ENCODE measurements around the gene ATP9B. TPM values are rescaled to one million over a fixed set of nuclear protein-coding genes. Genes with fewer than 3 reads are reported as not detected.

ATP9B gene
- total and polyA plus RNA-seq, 10 of the 15 experiments (the other 5 are each of a cell fraction or from before 2014, with no cell fraction given) = 0.74 to 20.7 (median 12.9) TPM

DNA sequence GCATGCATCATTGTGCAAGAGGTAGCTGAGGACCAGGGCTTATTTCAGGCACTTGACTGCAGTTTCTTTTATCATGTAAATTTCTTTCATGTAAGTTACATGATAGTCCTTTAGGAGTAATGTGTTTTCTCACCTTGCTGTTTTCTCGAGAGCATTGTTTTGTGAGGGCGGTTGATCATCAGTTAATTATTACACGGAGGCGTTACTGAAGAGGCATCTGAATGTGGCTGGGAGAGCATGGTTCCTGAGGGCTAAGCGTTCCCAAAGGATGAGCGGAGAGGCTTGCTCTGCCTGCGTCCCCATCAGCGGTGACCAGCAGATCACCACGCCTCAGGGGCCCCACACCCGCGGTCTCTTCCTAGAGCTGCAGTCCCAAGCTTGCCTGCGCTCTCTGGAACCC, 170.4 kb downstream of the ATP9B start:
- Histone ChIP-seq H3K4me3 (no peak overlapping the region), H3K9ac (ENCODE audit: control insufficient read depth, insufficient read depth, low read length) (no peak overlapping the region), H3K4me2 (ENCODE audit: control insufficient read depth, insufficient read depth) (no peak overlapping the region), H3K27ac (ENCODE audit: control insufficient read depth, insufficient read depth) (no peak overlapping the region), H3K36me3 (ENCODE audit: control insufficient read depth in 2 of 2, insufficient read depth in 2 of 2, low read length in 1 of 2) (no peaks in the 10 kb centered on the region), H3K79me2 (ENCODE audit: control insufficient read depth, insufficient read depth, low read length) (no peaks in the 10 kb centered on the region), H3K4me1 (ENCODE audit: control insufficient read depth, insufficient read depth, low read length) (0 out of 2 replicates have a peak, but pooled peaks cover 4% of the 10 kb centered on the region), H2AFZ (ENCODE audit: control insufficient read depth, low read depth, low read length) (no peak overlapping the region), H4K20me1 (ENCODE audit: control insufficient read depth, insufficient read depth) (no peaks in the 10 kb centered on the region), H3K9me3 (replicated peaks; ENCODE audit: control insufficient read depth, insufficient read depth, low read length) (no peaks in the 10 kb centered on the region), H3K27me3 (replicated peaks in 1 of 2; ENCODE audit: control insufficient read depth in 2 of 2, insufficient read depth in 2 of 2, low read length in 1 of 2) (no peaks in the 10 kb centered on the region)
- ATAC-seq (no peak), DNase-seq (ENCODE audit: low read depth, low spot score) (no peak), FAIRE-seq (no peak)
- 99% methylated on average over 12 of the region's 12 CpGs for WGBS (ENCODE audit: insufficient coverage, insufficient replicate concordance, low lambda C conversion rate, missing lambda C conversion rate)
- no TSS peak for BruUV-seq (replicated peaks)
- no peak for TF ChIP-seq SMAD1 (IDR thresholded peaks at IDR 0.05; ENCODE audit: low read depth, partially characterized antibody)
- TF ChIP-seq TCF3 (IDR thresholded peaks at IDR 0.05; ENCODE audit: borderline replicate concordance, insufficient read depth, low read depth, low read length) = no peak
- no peak for TF ChIP-seq YBX1 (IDR thresholded peaks at IDR 0.05)
- in situ Hi-C loops (cut with MboI) = loop anchor here (25.0 kb wide), 1 partner anchor 1327 kb away; no protein-coding TSS in a partner anchor
- CTCF ChIA-PET = no interaction called here
- POLR2A ChIA-PET = no interaction called here
- RAD21 ChIA-PET (ENCODE audit: unreplicated experiment) = interaction anchor here (1.0 kb wide), 1 partner anchor 104 kb away, joined by 3 read pairs; no protein-coding TSS in a partner anchor
- intact Hi-C loops (cut with micrococcal nuclease; ENCODE audit: unreplicated experiment) = loop anchor here (10.0 kb wide), 1 partner anchor 175 kb away; the partner anchor contains the start of gene ATP9B
- SMC1A ChIA-PET (ENCODE audit: uncharacterized antibody, unreplicated experiment) = no interaction called here

GRCh38 chr18:79241755-79242154, 172.6 kb downstream of the ATP9B start:
- no peaks in the 10 kb centered on the region for H3K9me3 ChIP-seq (replicated peaks; ENCODE audit: control insufficient read depth, insufficient read depth, low read length)
- no peaks in the 10 kb centered on the region for H3K27me3 ChIP-seq (replicated peaks in 1 of 2; ENCODE audit: control insufficient read depth in 2 of 2, insufficient read depth in 2 of 2, low read length in 1 of 2)
- ATAC-seq = no peak
- 0 out of 2 replicates have a peak, but pooled peaks cover 4% of the 10 kb centered on the region for H3K4me1 ChIP-seq (ENCODE audit: control insufficient read depth, insufficient read depth, low read length)
- no peaks in the 10 kb centered on the region for H3K79me2 ChIP-seq (ENCODE audit: control insufficient read depth, insufficient read depth, low read length)
- no peak overlapping the region for H3K27ac ChIP-seq (ENCODE audit: control insufficient read depth, insufficient read depth)
- ChIA-PET SMC1A (ENCODE audit: uncharacterized antibody, unreplicated experiment) (interaction anchor here (0.8 to 1.6 kb wide), 6 partner anchors 10 to 172 kb away, joined by 3 read pairs; no protein-coding TSS in a partner anchor), CTCF (interaction anchor here (0.8 to 1.7 kb wide), 2 partner anchors 10 to 65 kb away, joined by 3 to 5 read pairs; no protein-coding TSS in a partner anchor), POLR2A (no interaction called here), RAD21 (ENCODE audit: unreplicated experiment) (interaction anchor here (1.6 kb wide), 1 partner anchor 86 kb away, joined by 4 read pairs; no protein-coding TSS in a partner anchor)
- H3K36me3 ChIP-seq (ENCODE audit: control insufficient read depth in 2 of 2, insufficient read depth in 2 of 2, low read length in 1 of 2) = no peaks in the 10 kb centered on the region
- no peak for TF ChIP-seq MEF2A (IDR thresholded peaks at IDR 0.05; ENCODE audit: insufficient read depth, low read depth, low read length)
- no peak for TF ChIP-seq SUZ12 (IDR thresholded peaks at IDR 0.05; ENCODE audit: unreplicated experiment)
- no peak for TF ChIP-seq USF1 (IDR thresholded peaks at IDR 0.05; ENCODE audit: borderline replicate concordance, extremely low read length, insufficient read depth, low read depth, low read length)
- TF ChIP-seq HSF1 (IDR thresholded peaks at IDR 0.05; ENCODE audit: low read depth, low read length) = no peak
- TF ChIP-seq TCF3 (IDR thresholded peaks at IDR 0.05; ENCODE audit: borderline replicate concordance, insufficient read depth, low read depth, low read length) = no peak
- no peak for TF ChIP-seq LARP7 (IDR thresholded peaks at IDR 0.05)
- TF ChIP-seq PML (IDR thresholded peaks at IDR 0.05; ENCODE audit: low read length) = no peak
- no TSS peak for BruUV-seq (replicated peaks)
- no peak overlapping the region for H3K4me3 ChIP-seq
- WGBS (ENCODE audit: insufficient coverage, insufficient replicate concordance, low lambda C conversion rate, missing lambda C conversion rate) = 85% methylated on average over 8 of the region's 8 CpGs
- in situ Hi-C loops (cut with MboI) = loop anchor here (25.0 kb wide), 1 partner anchor 1329 kb away; no protein-coding TSS in a partner anchor
- no peak overlapping the region for H3K9ac ChIP-seq (ENCODE audit: control insufficient read depth, insufficient read depth, low read length)
- DNase-seq (ENCODE audit: low read depth, low spot score) = no peak
- H4K20me1 ChIP-seq (ENCODE audit: control insufficient read depth, insufficient read depth) = no peaks in the 10 kb centered on the region
- no peak overlapping the region for H3K4me2 ChIP-seq (ENCODE audit: control insufficient read depth, insufficient read depth)
- intact Hi-C loops (cut with micrococcal nuclease; ENCODE audit: unreplicated experiment) = loop anchor here (10.0 kb wide), 1 partner anchor 177 kb away; the partner anchor contains the start of gene ATP9B
- H2AFZ ChIP-seq (ENCODE audit: control insufficient read depth, low read depth, low read length) = no peak overlapping the region
- no peak for FAIRE-seq
